H1 (cell line): ENCODE measurements around the gene TTC34. TPM values are rescaled to one million over a fixed set of nuclear protein-coding genes. Genes with fewer than 3 reads are reported as not detected.
A peak's percentile ranks its signal among the peaks of the same experiment; 100 is the strongest.

ENCODE experiments used
- CTCF ChIA-PET: fragments of 300-600 bp; sonication (Branson Sonifier 250); formaldehyde crosslinking; loops from one replicate; lab custom pipeline; 2021; ENCODE audit not compliant: partially characterized antibody; lab: Charles Lee
- POLR2A ChIA-PET: fragments of 300-600 bp; sonication (Branson Sonifier 250); formaldehyde crosslinking; loops from one replicate; lab custom pipeline; 2021; ENCODE audit warnings: inconsistent platforms; ENCODE audit not compliant: partially characterized antibody; lab: Charles Lee
- DNase-seq, 2 experiments: peaks; one replicate each; pipeline versions ENCODE4 v3.0.0 to v3.0.0-alpha.2; 2010 to 2022; ENCODE audit warnings: low spot score in 2 of 2, low read depth in 1 of 2, mixed read lengths in 1 of 2
- FAIRE-seq: peaks from 2 replicates; lab custom pipeline; 2011; peaks lifted over from hg19 to GRCh38; lab: Jason Lieb, UNC
- H2AFZ ChIP-seq: 2 replicates; pipeline ENCODE4 v1.8.1; 2012; ENCODE audit warnings: low read length, inconsistent platforms
- H2AK5ac ChIP-seq: 2 replicates; pipeline ENCODE4 v1.6.1; 2013; ENCODE audit warnings: low read depth, low read length
- H2BK120ac ChIP-seq: replicated peaks from 2 replicates; pipeline ENCODE3; 2013; ENCODE audit warnings: low read depth, low read length, inconsistent platforms
- H2BK12ac ChIP-seq: 2 replicates; pipeline ENCODE4 v1.6.1; 2013; ENCODE audit warnings: low read depth, low read length
- H2BK15ac ChIP-seq: 2 replicates; pipeline ENCODE4 v1.6.1; 2013; ENCODE audit warnings: low read length
- H2BK20ac ChIP-seq: 2 replicates; pipeline ENCODE4 v1.6.1; 2013; ENCODE audit warnings: low read length
- H2BK5ac ChIP-seq: 2 replicates; pipeline ENCODE4 v1.6.1; 2013; ENCODE audit warnings: low read depth, low read length
- H3K14ac ChIP-seq: 2 replicates; pipeline ENCODE4 v1.6.1; 2013; ENCODE audit warnings: inconsistent platforms; ENCODE audit not compliant: insufficient read length
- H3K18ac ChIP-seq: 2 replicates; pipeline ENCODE4 v1.6.1; 2013; ENCODE audit warnings: low read length; ENCODE audit errors: extremely low read depth
- H3K23ac ChIP-seq: 2 replicates; pipeline ENCODE4 v1.6.1; 2013; ENCODE audit warnings: inconsistent platforms; ENCODE audit not compliant: insufficient read length
- H3K23me2 ChIP-seq: 2 replicates; pipeline ENCODE4 v1.6.1; 2013; ENCODE audit warnings: low read depth, low read length
- H3K27ac ChIP-seq: 2 replicates; pipeline ENCODE4 v1.6.1; 2011; ENCODE audit warnings: low read depth, low read length, inconsistent platforms
- H3K27me3 ChIP-seq, 4 experiments: replicated peaks in 1 of 4; 1 replicate in 1 of 4; 2 replicates in 3 of 4; pipeline versions ENCODE4 v1.6.1 to v1.8.1; 2011 to 2013; ENCODE audit warnings: low read length in 3 of 4, mild to moderate bottlenecking in 3 of 4, inconsistent platforms in 2 of 4, mixed read lengths in 2 of 4, moderate library complexity in 1 of 4; ENCODE audit not compliant: control insufficient read depth in 3 of 4, insufficient read depth in 3 of 4; ENCODE audit errors: extremely low read depth in 1 of 4
- H3K36me3 ChIP-seq, 4 experiments: 2 replicates each; pipeline versions ENCODE4 v1.6.1 to v1.8.1; 2011 to 2013; ENCODE audit warnings: mild to moderate bottlenecking in 4 of 4, low read length in 3 of 4, moderate library complexity in 2 of 4, control low read depth in 1 of 4, inconsistent platforms in 1 of 4; ENCODE audit not compliant: insufficient read depth in 4 of 4, control insufficient read depth in 2 of 4
- H3K4ac ChIP-seq: replicated peaks from 2 replicates; pipeline ENCODE3; 2013; ENCODE audit warnings: low read length, low read depth, mixed read lengths, inconsistent platforms; ENCODE audit not compliant: insufficient read length
- H3K4me1 ChIP-seq, 4 experiments: replicated peaks in 1 of 4; 1 replicate in 1 of 4; 2 replicates in 3 of 4; pipeline versions ENCODE4 v1.6.1 to v1.8.1; 2011 to 2013; ENCODE audit warnings: low read length in 3 of 4, inconsistent platforms in 2 of 4, mixed read lengths in 1 of 4; ENCODE audit not compliant: insufficient read depth in 4 of 4, control insufficient read depth in 3 of 4
- H3K4me2 ChIP-seq, 2 experiments: 2 replicates each; pipeline versions ENCODE4 v1.6.1 to v1.8.1; 2011 to 2013; ENCODE audit warnings: low read depth in 2 of 2, low read length in 2 of 2, control low read depth in 1 of 2, inconsistent platforms in 1 of 2, mild to moderate bottlenecking in 1 of 2; ENCODE audit not compliant: insufficient read depth in 1 of 2
- H3K4me3 ChIP-seq, 4 experiments: fragments of 200-600, 300-600 bp in 1 of 4; sonication (generic), shearing (Covaris generic), sonication (Bioruptor Twin) in 1 of 4; 2 replicates each; pipeline versions ENCODE4 v1.5.1 to v1.8.1; 2011 to 2016; ENCODE audit warnings: low read length in 4 of 4, low read depth in 3 of 4, control low read depth in 2 of 4, inconsistent platforms in 2 of 4, mild to moderate bottlenecking in 2 of 4, mixed read lengths in 1 of 4, moderate library complexity in 1 of 4; ENCODE audit not compliant: insufficient read depth in 2 of 4; ENCODE audit errors: extremely low read depth in 1 of 4
- H3K56ac ChIP-seq: replicated peaks from 2 replicates; pipeline ENCODE3; 2013; ENCODE audit warnings: low read depth, mild to moderate bottlenecking, mixed read lengths, low read length, inconsistent platforms; ENCODE audit not compliant: insufficient read length
- H3K79me1 ChIP-seq: 2 replicates; pipeline ENCODE4 v1.6.1; 2013; ENCODE audit warnings: low read depth, low read length, control low read depth
- H3K79me2 ChIP-seq, 2 experiments: 2 replicates each; pipeline versions ENCODE4 v1.6.1 to v1.8.1; 2012 to 2013; ENCODE audit warnings: low read length in 2 of 2, mild to moderate bottlenecking in 2 of 2, inconsistent platforms in 1 of 2; ENCODE audit not compliant: insufficient read depth in 2 of 2, control insufficient read depth in 1 of 2
- H3K9ac ChIP-seq, 4 experiments: replicated peaks in 1 of 4; 1 replicate in 1 of 4; 2 replicates in 3 of 4; pipeline versions ENCODE4 v1.6.1 to v1.8.1; 2011 to 2013; ENCODE audit warnings: low read depth in 3 of 4, low read length in 3 of 4, control low read depth in 2 of 4, mild to moderate bottlenecking in 2 of 4, moderate library complexity in 2 of 4, inconsistent platforms in 1 of 4; ENCODE audit errors: extremely low read depth in 1 of 4
- H3K9me3 ChIP-seq, 2 experiments: 2 replicates each; pipeline versions ENCODE4 v1.6.1 to v1.8.1; 2012 to 2013; ENCODE audit warnings: mild to moderate bottlenecking in 2 of 2, moderate library complexity in 2 of 2, control low read depth in 1 of 2, inconsistent platforms in 1 of 2, low read depth in 1 of 2, low read length in 1 of 2, mixed read lengths in 1 of 2; ENCODE audit not compliant: insufficient read depth in 2 of 2
- H4K20me1 ChIP-seq, 2 experiments: replicated peaks in 1 of 2; 2 replicates each; pipeline versions ENCODE3 to v1.8.1; 2011 to 2013; ENCODE audit warnings: inconsistent platforms in 2 of 2, low read length in 2 of 2, mild to moderate bottlenecking in 1 of 2; ENCODE audit not compliant: insufficient read depth in 2 of 2, control insufficient read depth in 1 of 2
- H4K5ac ChIP-seq: 2 replicates; pipeline ENCODE4 v1.6.1; 2013; ENCODE audit warnings: low read length, low read depth, mixed read lengths, inconsistent platforms; ENCODE audit not compliant: insufficient read length
- H4K8ac ChIP-seq: 2 replicates; pipeline ENCODE4 v1.8.0; 2013; ENCODE audit warnings: mild to moderate bottlenecking, moderate library complexity, low read length, inconsistent platforms; ENCODE audit not compliant: insufficient read depth; ENCODE audit errors: extremely low read depth
- H4K91ac ChIP-seq: replicated peaks from 2 replicates; pipeline ENCODE3; 2013; ENCODE audit warnings: low read length, mixed read lengths, inconsistent platforms; ENCODE audit not compliant: insufficient read length
- BRCA1 ChIP-seq: IDR thresholded peaks from 2 replicates; pipeline ENCODE4 v1.6.1; 2012; ENCODE audit warnings: low read depth, low read length, improper control_type of control experiment
- EP300 ChIP-seq, 2 experiments: IDR thresholded peaks; 1 replicate in 1 of 2; 2 replicates in 1 of 2; pipeline ENCODE4 v1.6.1; 2011 to 2012; ENCODE audit warnings: low read depth in 2 of 2, low read length in 2 of 2, mild to moderate bottlenecking in 2 of 2, borderline replicate concordance in 1 of 2, inconsistent platforms in 1 of 2, moderate library complexity in 1 of 2
- RBBP5 ChIP-seq: IDR thresholded peaks from 2 replicates; pipeline ENCODE4 v1.7.1; 2012; ENCODE audit warnings: low read depth, mild to moderate bottlenecking, inconsistent platforms, low read length, moderate library complexity, borderline replicate concordance
- SAP30 ChIP-seq: fragments of 300-600 bp; sonication (generic); IDR thresholded peaks from 2 replicates; pipeline ENCODE4 v1.7.1; 2012; ENCODE audit warnings: low read length, moderate library complexity, mild to moderate bottlenecking, inconsistent platforms; ENCODE audit not compliant: insufficient read depth, insufficient replicate concordance
- SUZ12 ChIP-seq: fragments of 200-600 bp; sonication (generic); IDR thresholded peaks from 2 replicates; pipeline ENCODE4 v1.6.1; 2012; ENCODE audit warnings: mild to moderate bottlenecking, inconsistent platforms, low read length, moderate library complexity, mixed read lengths
- TAF7 ChIP-seq: optimal IDR thresholded peaks from 2 replicates; pipeline ENCODE3; 2011; ENCODE audit warnings: low read depth, mild to moderate bottlenecking, inconsistent platforms, low read length, moderate library complexity, borderline replicate concordance
- WGBS, 2 experiments: shearing (Covaris generic) in 1 of 2; methylation state at CpG; one replicate each; pipeline versions ENCODE4 v1.1.6 to v1.1.7; 2013 to 2015; ENCODE audit warnings: low lambda C conversion rate in 2 of 2, mixed read lengths in 2 of 2, inconsistent platforms in 1 of 2, low coverage in 1 of 2, missing lambda C conversion rate in 1 of 2; ENCODE audit not compliant: insufficient replicate concordance in 2 of 2, insufficient coverage in 1 of 2, insufficient read length in 1 of 2; ENCODE audit errors: extremely low coverage in 1 of 2, missing lambda C conversion rate in 1 of 2; 5-methylcytosine and 5-hydroxymethylcytosine counted together
- polyA plus RNA-seq, 7 experiments: library from polyadenylated mRNA; depleted of rRNA in 3 of 7; stranded (reverse) in 5 of 7; unstranded in 2 of 7; fragments of >200 nt in 5 of 7; fragments of 200-250 nt in 2 of 7; gene quantifications; 1 replicate in 5 of 7; 2 replicates in 1 of 7; 4 replicates in 1 of 7; pipeline versions ENCODE4 v1.2.1 to v1.2.3, GENCODE V29; 2011 to 2013; ENCODE audit warnings: missing spikeins in 2 of 7, mixed read lengths in 2 of 7
- total RNA-seq: library from RNA; stranded (reverse); fragmentation: NEBNext Ultra II Directional; extraction: Animal tissue kit (Norgen Biotek cat#: 25700); gene quantifications from 2 replicates; pipeline ENCODE4 v1.2.1, GENCODE V29; 2021

TTC34 gene
- total and polyA plus RNA-seq, 2 of the 8 experiments (the other 6 are each of a cell fraction or from before 2014, with no cell fraction given): 0.23 to 0.50 TPM

DNA sequence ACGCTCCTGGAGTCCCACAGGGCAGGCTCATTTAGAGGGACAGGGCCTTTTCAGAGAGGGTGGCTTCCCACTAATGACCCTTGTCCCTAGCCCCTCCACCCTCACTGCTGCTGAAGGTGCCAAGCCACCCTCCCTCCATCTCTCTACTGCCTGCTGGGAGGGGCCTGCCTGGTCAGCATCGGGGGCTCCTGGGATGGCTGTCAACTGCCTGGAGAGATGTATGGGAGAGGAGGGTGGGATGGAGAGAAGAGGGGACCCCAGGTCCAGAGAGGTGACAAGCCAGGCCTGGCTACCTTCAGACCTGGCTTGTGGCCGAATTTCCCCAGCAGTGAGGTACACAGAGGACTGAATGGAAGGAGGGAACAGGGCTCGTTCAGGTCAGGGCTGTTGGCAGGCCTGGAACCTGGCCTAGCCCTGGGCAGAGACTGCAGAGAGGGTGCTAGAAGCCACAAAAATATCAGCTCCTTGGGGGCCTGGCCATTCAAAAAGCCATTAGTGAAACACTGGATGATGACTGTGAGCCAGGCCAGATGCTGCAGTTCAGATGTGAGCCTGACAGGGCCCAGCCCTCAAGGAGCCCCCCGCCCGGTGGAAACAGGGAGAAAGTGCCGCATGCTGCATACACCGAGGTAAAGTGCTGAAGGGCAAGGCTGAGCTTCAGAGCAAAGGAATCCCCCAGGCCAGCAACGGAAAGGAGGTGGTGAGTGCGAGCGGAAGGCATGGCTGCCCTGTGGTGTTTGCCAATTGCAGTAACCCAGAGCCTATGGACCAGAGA is 188.7 kb downstream of the TTC34 start:
- no peaks in the 10 kb centered on the region for H3K79me2 ChIP-seq
- H4K20me1 ChIP-seq: no peaks in the 10 kb centered on the region
- H3K4me3 ChIP-seq: no peak overlapping the region
- no peak overlapping the region for H3K18ac ChIP-seq
- CTCF ChIA-PET: no interaction called here
- H2BK20ac ChIP-seq: no peak overlapping the region
- H3K79me1 ChIP-seq: no peaks in the 10 kb centered on the region
- no peak overlapping the region for H2BK5ac ChIP-seq
- no peak overlapping the region for H4K8ac ChIP-seq
- 85% methylated on average over 11 of the region's 11 CpGs; no CpG with 5 or more reads in 1 of the 2 experiments for WGBS, 2 experiments
- no peak overlapping the region for H3K56ac ChIP-seq
- no peak overlapping the region for H3K4me2 ChIP-seq
- H3K4me1 ChIP-seq: peaks cover 0 to 3% (median 0%) of the 10 kb centered on the region in 4 experiments; a peak in 2 of 7 replicates
- no peaks in the 10 kb centered on the region for H3K23me2 ChIP-seq
- no peak overlapping the region for H4K5ac ChIP-seq
- no peak overlapping the region for H2AFZ ChIP-seq
- peak in 1 of 2 experiments; percentile 40 for DNase-seq
- no peak overlapping the region for H2BK12ac ChIP-seq
- no peak overlapping the region for H3K9ac ChIP-seq
- no peak overlapping the region for H3K27ac ChIP-seq
- peaks cover 3 to 12% of the 10 kb centered on the region in 2 experiments for H3K9me3 ChIP-seq
- H3K4ac ChIP-seq: no peak overlapping the region
- no peak overlapping the region for H3K23ac ChIP-seq
- H3K36me3 ChIP-seq: no peaks in the 10 kb centered on the region
- no peak overlapping the region for H2BK120ac ChIP-seq
- POLR2A ChIA-PET: no interaction called here
- peaks cover 0 to 3% (median 0%) of the 10 kb centered on the region in 4 experiments; a peak in 1 of 7 replicates for H3K27me3 ChIP-seq
- no peak for TF ChIP-seq SAP30
- TF ChIP-seq BRCA1: no peak
- no peak for TF ChIP-seq SUZ12
- no peak for TF ChIP-seq TAF7
- TF ChIP-seq EP300 (IDR thresholded peaks at IDR 0.05; ENCODE audit: borderline replicate concordance in 1 of 2, low read depth in 2 of 2, low read length in 2 of 2): no peak
- TF ChIP-seq RBBP5: no peak
- H2AK5ac ChIP-seq: no peak overlapping the region
- no peak overlapping the region for H2BK15ac ChIP-seq
- H3K14ac ChIP-seq: no peak overlapping the region
- FAIRE-seq: no peak
- H4K91ac ChIP-seq: no peak overlapping the region
